Kidney (tissue), 14 donors: ENCODE data around the gene PEAR1. TPM values are rescaled to one million over a fixed set of nuclear protein-coding genes. Genes with fewer than 3 reads are reported as not detected.

Source experiments
- DNase-seq, 5 donors: peaks; one replicate each; pipeline ENCODE4 v3.0.0-alpha.2; 2013 to 2020
- FAIRE-seq: peaks from 2 replicates; lab custom pipeline; 2012; peaks lifted over from hg19 to GRCh38; lab: Jason Lieb, UNC
- H3K27ac ChIP-seq, 2 donors: one replicate each; pipeline ENCODE4 v1.7.0; 2013; ENCODE audit warnings: low read depth in 2 of 2, low read length in 2 of 2, inconsistent platforms in 1 of 2
- H3K27me3 ChIP-seq: one replicate; pipeline ENCODE4 v1.7.1; 2013; ENCODE audit warnings: low read length, inconsistent platforms; ENCODE audit not compliant: control insufficient read depth, insufficient read depth
- H3K36me3 ChIP-seq, 3 donors: one replicate each; pipeline versions ENCODE4 v1.7.0 to v1.7.1; 2013; ENCODE audit warnings: low read length in 3 of 3, control low read depth in 1 of 3, inconsistent platforms in 1 of 3; ENCODE audit not compliant: insufficient read depth in 3 of 3, control insufficient read depth in 2 of 3
- H3K4me1 ChIP-seq, 3 donors: one replicate each; pipeline versions ENCODE4 v1.7.0 to v1.7.1; 2013; ENCODE audit warnings: low read length in 3 of 3, inconsistent platforms in 1 of 3, low read depth in 1 of 3; ENCODE audit not compliant: control insufficient read depth in 2 of 3, insufficient read depth in 2 of 3
- H3K4me3 ChIP-seq, 3 donors: one replicate each; pipeline versions ENCODE4 v1.7.0 to v1.8.1; 2013; ENCODE audit warnings: low read length in 3 of 3, control low read depth in 1 of 3, inconsistent platforms in 1 of 3
- H3K9ac ChIP-seq, 3 donors: one replicate each; pipeline versions ENCODE4 v1.7.0 to v1.7.1; 2013; ENCODE audit warnings: low read length in 3 of 3, control low read depth in 1 of 3, inconsistent platforms in 1 of 3
- H3K9me3 ChIP-seq, 3 donors: one replicate each; pipeline versions ENCODE4 v1.7.0 to v1.7.1; 2013; ENCODE audit warnings: low read length in 3 of 3, control low read depth in 1 of 3, inconsistent platforms in 1 of 3; ENCODE audit not compliant: control insufficient read depth in 2 of 3, insufficient read depth in 1 of 3
- intact Hi-C: fragments of 100-400 bp; cut with DNase I; formaldehyde crosslinking; loops from one replicate; pipeline ENCODE4 v1.11.1; 2022
- polyA plus RNA-seq: library from polyadenylated mRNA; stranded (reverse); fragments of 350-450 nt; fragmentation: Illumina TruSeq; extraction: RNeasy Lipid Tissue Mini Kit (QIAGEN cat#74804); gene quantifications from one replicate; pipeline ENCODE4 v1.2.3, GENCODE V29; 2014; ENCODE audit warnings: low read depth, low replicate concordance; ENCODE audit not compliant: insufficient read depth
- total RNA-seq: library from RNA; stranded (reverse); fragmentation: NEBNext Ultra II Directional; extraction: Animal tissue kit (Norgen Biotek cat#: 25700); gene quantifications from one replicate; pipeline ENCODE4 v1.2.1, GENCODE V29; 2021
- TF ChIP-seq, protein P1 (sequence below): IDR thresholded peaks from 3 replicates; pipeline ENCODE4 v1.5.1; 2012; ENCODE audit warnings: mild to moderate bottlenecking, moderate library complexity, borderline replicate concordance; ENCODE audit not compliant: insufficient read depth; ENCODE audit errors: extremely low read depth
- donor health status: control.
- donor health status: control.
- donor health status: control.
- donor health status: control.
- donor health status: control.
- donor health status: DM: yes; HTN: yes; CAD: no.
- donor health status: Normal renal cell carcinoma (clear cell type).

Gene PEAR1
- total and polyA plus RNA-seq, 2 donors from 2014 or later: 4.5 to 17.2 TPM

GRCh38 chr1:156875341-156875615, 18.2 kb upstream of the PEAR1 start:
- Histone ChIP-seq H3K27ac (no peak overlapping the region), H3K4me1 (no peaks in the 10 kb centered on the region), H3K9me3 (no peaks in the 10 kb centered on the region), H3K9ac (no peak overlapping the region), H3K36me3 (no peaks in the 10 kb centered on the region), H3K4me3 (no peak overlapping the region), H3K27me3 (no peaks in the 10 kb centered on the region)
- intact Hi-C loops: no loop called here
- TF ChIP-seq, protein P1, sequence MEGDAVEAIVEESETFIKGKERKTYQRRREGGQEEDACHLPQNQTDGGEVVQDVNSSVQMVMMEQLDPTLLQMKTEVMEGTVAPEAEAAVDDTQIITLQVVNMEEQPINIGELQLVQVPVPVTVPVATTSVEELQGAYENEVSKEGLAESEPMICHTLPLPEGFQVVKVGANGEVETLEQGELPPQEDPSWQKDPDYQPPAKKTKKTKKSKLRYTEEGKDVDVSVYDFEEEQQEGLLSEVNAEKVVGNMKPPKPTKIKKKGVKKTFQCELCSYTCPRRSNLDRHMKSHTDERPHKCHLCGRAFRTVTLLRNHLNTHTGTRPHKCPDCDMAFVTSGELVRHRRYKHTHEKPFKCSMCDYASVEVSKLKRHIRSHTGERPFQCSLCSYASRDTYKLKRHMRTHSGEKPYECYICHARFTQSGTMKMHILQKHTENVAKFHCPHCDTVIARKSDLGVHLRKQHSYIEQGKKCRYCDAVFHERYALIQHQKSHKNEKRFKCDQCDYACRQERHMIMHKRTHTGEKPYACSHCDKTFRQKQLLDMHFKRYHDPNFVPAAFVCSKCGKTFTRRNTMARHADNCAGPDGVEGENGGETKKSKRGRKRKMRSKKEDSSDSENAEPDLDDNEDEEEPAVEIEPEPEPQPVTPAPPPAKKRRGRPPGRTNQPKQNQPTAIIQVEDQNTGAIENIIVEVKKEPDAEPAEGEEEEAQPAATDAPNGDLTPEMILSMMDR: no peak
- FAIRE-seq (no peak), DNase-seq (peak in 1 of 5 donors; percentile 55)

- no peak overlapping the region for H3K27ac ChIP-seq
- FAIRE-seq (no peak), DNase-seq (no peak)
- TF ChIP-seq, protein P1: no peak
- H3K36me3 ChIP-seq: no peaks in the 10 kb centered on the region
- H3K27me3 ChIP-seq: no peaks in the 10 kb centered on the region
- H3K4me1 ChIP-seq: no peaks in the 10 kb centered on the region
- intact Hi-C loops: no loop called here
- no peak overlapping the region for H3K4me3 ChIP-seq
- H3K9ac ChIP-seq: no peak overlapping the region
- no peaks in the 10 kb centered on the region for H3K9me3 ChIP-seq
Observed at GRCh38 chr1:156876281-156876680, 17.2 kb upstream of the PEAR1 start.

- no peaks in the 10 kb centered on the region for H3K9me3 ChIP-seq
- TF ChIP-seq, protein P1: no peak
- H3K9ac ChIP-seq: no peak overlapping the region
- no peaks in the 10 kb centered on the region for H3K36me3 ChIP-seq
- no peaks in the 10 kb centered on the region for H3K4me1 ChIP-seq
- FAIRE-seq (no peak), DNase-seq (no peak)
- H3K4me3 ChIP-seq: no peak overlapping the region
- intact Hi-C loops: no loop called here
- H3K27me3 ChIP-seq: no peaks in the 10 kb centered on the region
- no peak overlapping the region for H3K27ac ChIP-seq
Observed at GRCh38 chr1:156877433-156878170, 15.9 kb upstream of the PEAR1 start.

DNA sequence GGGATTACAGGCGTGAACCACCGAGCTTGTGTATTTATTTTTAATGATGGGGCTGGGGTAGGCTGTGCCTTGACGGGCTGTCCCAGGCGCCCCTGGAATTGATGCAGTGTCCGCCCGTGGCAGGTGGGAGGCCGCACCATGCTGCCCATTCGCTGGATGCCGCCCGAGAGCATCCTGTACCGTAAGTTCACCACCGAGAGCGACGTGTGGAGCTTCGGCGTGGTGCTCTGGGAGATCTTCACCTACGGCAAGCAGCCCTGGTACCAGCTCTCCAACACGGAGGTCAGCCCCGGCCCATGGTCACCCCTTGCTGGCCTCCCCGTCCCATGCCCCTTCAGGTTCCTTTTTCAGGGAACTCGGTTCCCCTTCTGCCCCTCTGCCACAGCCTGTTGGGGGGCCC, 13.6 kb upstream of the PEAR1 start:
- H3K4me1 ChIP-seq: no peaks in the 10 kb centered on the region
- no peaks in the 10 kb centered on the region for H3K36me3 ChIP-seq
- FAIRE-seq: no peak
- no peak overlapping the region for H3K9ac ChIP-seq
- H3K27me3 ChIP-seq: no peaks in the 10 kb centered on the region
- TF ChIP-seq, protein P1: no peak
- H3K4me3 ChIP-seq: no peak overlapping the region
- no peaks in the 10 kb centered on the region for H3K9me3 ChIP-seq
- DNase-seq: no peak
- intact Hi-C loops: no loop called here
- H3K27ac ChIP-seq: no peak overlapping the region
